SU-DHL-6 (cell line): ENCODE results near the gene LIN7B.

Experiments
- EZH2phosphoT487 ChIP-seq: fragments of 200-600 bp; sonication (generic), shearing (Covaris generic); conservative IDR thresholded peaks from 2 replicates; pipeline ENCODE4 v1.6.1; 2018; ENCODE audit warnings: mild to moderate bottlenecking, antibody characterized with exemption, low read length, moderate library complexity, mixed read lengths
- TF ChIP-seq, protein P1 (sequence below): fragments of 200-600 bp; sonication (generic); IDR thresholded peaks from one replicate; pipeline ENCODE4 v1.5.1; 2017; ENCODE audit warnings: antibody characterized with exemption, mild to moderate bottlenecking, low read length, moderate library complexity; ENCODE audit not compliant: insufficient read depth, poor library complexity, severe bottlenecking

- no peak for TF ChIP-seq EZH2phosphoT487
- TF ChIP-seq, protein P1, sequence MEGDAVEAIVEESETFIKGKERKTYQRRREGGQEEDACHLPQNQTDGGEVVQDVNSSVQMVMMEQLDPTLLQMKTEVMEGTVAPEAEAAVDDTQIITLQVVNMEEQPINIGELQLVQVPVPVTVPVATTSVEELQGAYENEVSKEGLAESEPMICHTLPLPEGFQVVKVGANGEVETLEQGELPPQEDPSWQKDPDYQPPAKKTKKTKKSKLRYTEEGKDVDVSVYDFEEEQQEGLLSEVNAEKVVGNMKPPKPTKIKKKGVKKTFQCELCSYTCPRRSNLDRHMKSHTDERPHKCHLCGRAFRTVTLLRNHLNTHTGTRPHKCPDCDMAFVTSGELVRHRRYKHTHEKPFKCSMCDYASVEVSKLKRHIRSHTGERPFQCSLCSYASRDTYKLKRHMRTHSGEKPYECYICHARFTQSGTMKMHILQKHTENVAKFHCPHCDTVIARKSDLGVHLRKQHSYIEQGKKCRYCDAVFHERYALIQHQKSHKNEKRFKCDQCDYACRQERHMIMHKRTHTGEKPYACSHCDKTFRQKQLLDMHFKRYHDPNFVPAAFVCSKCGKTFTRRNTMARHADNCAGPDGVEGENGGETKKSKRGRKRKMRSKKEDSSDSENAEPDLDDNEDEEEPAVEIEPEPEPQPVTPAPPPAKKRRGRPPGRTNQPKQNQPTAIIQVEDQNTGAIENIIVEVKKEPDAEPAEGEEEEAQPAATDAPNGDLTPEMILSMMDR, result no peak
These were observed 39.1 kb downstream of the LIN7B start for GRCh38 chr19:49153167-49153809.
